Measurements from ENCODE around the gene HSPA9. TPM values are rescaled to one million over a fixed set of nuclear protein-coding genes. Genes with fewer than 3 reads are reported as not detected.

Gene HSPA9
- total and polyA plus RNA-seq, 2 of the 8 experiments (the other 6 are each of a cell fraction or from before 2014, with no cell fraction given): 191 to 395 TPM

- Histone ChIP-seq H3K56ac (replicated peaks; ENCODE audit: insufficient read length, low read depth, low read length) (no peak overlapping the region), H3K9ac (replicated peaks in 1 of 4; ENCODE audit: extremely low read depth in 1 of 4, low read depth in 3 of 4, low read length in 3 of 4) (no peak overlapping the region), H4K91ac (replicated peaks; ENCODE audit: insufficient read length, low read length) (no peak overlapping the region), H4K20me1 (replicated peaks in 1 of 2; ENCODE audit: control insufficient read depth in 1 of 2, insufficient read depth in 2 of 2, low read length in 2 of 2) (no peaks in the 10 kb centered on the region), H4K5ac (ENCODE audit: insufficient read length, low read depth, low read length) (no peak overlapping the region), H3K36me3 (ENCODE audit: control insufficient read depth in 2 of 4, insufficient read depth in 4 of 4, low read length in 3 of 4) (no peaks in the 10 kb centered on the region), H4K8ac (ENCODE audit: extremely low read depth, insufficient read depth, low read length) (no peak overlapping the region), H3K9me3 (ENCODE audit: insufficient read depth in 2 of 2, low read depth in 1 of 2, low read length in 1 of 2) (no peaks in the 10 kb centered on the region; a peak in 1 of 4 replicates), H3K27me3 (replicated peaks in 1 of 4; ENCODE audit: control insufficient read depth in 3 of 4, extremely low read depth in 1 of 4, insufficient read depth in 3 of 4, low read length in 3 of 4) (no peaks in the 10 kb centered on the region), H2BK15ac (ENCODE audit: low read length) (no peak overlapping the region), H3K14ac (ENCODE audit: insufficient read length) (no peak overlapping the region), H3K23ac (ENCODE audit: insufficient read length) (no peak overlapping the region), H3K4me2 (ENCODE audit: insufficient read depth in 1 of 2, low read depth in 2 of 2, low read length in 2 of 2) (no peak overlapping the region), H2AK5ac (ENCODE audit: low read depth, low read length) (no peak overlapping the region), H3K4me3 (ENCODE audit: extremely low read depth in 1 of 4, insufficient read depth in 2 of 4, low read depth in 3 of 4, low read length in 4 of 4) (no peak overlapping the region), H3K4ac (replicated peaks; ENCODE audit: insufficient read length, low read depth, low read length) (no peak overlapping the region), H2AFZ (ENCODE audit: low read length) (no peak overlapping the region), H3K79me2 (ENCODE audit: control insufficient read depth in 1 of 2, insufficient read depth in 2 of 2, low read length in 2 of 2) (no peaks in the 10 kb centered on the region), H2BK12ac (ENCODE audit: low read depth, low read length) (no peak overlapping the region), H2BK20ac (ENCODE audit: low read length) (no peak overlapping the region), H3K79me1 (ENCODE audit: low read depth, low read length) (no peaks in the 10 kb centered on the region), H3K27ac (ENCODE audit: low read depth, low read length) (no peak overlapping the region), H3K4me1 (replicated peaks in 1 of 4; ENCODE audit: control insufficient read depth in 3 of 4, insufficient read depth in 4 of 4, low read length in 3 of 4) (no peaks in the 10 kb centered on the region), H2BK120ac (replicated peaks; ENCODE audit: low read depth, low read length) (no peak overlapping the region), H2BK5ac (ENCODE audit: low read depth, low read length) (no peak overlapping the region), H3K23me2 (ENCODE audit: low read depth, low read length) (no peaks in the 10 kb centered on the region), H3K18ac (ENCODE audit: extremely low read depth, low read length) (no peak overlapping the region)
- POLR2A ChIA-PET (ENCODE audit: partially characterized antibody): interaction anchor here (0.7 to 6.7 kb wide), 4 partner anchors 8 to 186 kb away, joined by 3 to 56 read pairs (median 3); partner anchors contain the start of gene HSPA9
- TF ChIP-seq E2F6 (IDR thresholded peaks at IDR 0.05): no peak
- no peak for TF ChIP-seq CEBPB (IDR thresholded peaks at IDR 0.05; ENCODE audit: low read depth, low read length)
- TF ChIP-seq BCL11A (IDR thresholded peaks at IDR 0.05; ENCODE audit: low read depth in 2 of 2, low read length in 2 of 2): no peak
- TF ChIP-seq JUN (IDR thresholded peaks at IDR 0.05; ENCODE audit: low read depth, low read length): no peak
- no peak for TF ChIP-seq GABPA (IDR thresholded peaks at IDR 0.05; ENCODE audit: borderline replicate concordance, insufficient read depth, low read length)
- TF ChIP-seq RNF2 (IDR thresholded peaks at IDR 0.05; ENCODE audit: borderline replicate concordance, low read depth, low read length, missing control alignments, poor library complexity, severe bottlenecking): no peak
- no peak for TF ChIP-seq KDM5A (IDR thresholded peaks at IDR 0.05; ENCODE audit: low read length)
- CTCF ChIA-PET (ENCODE audit: partially characterized antibody): interaction anchor here (0.9 to 1.4 kb wide), 2 partner anchors 35 to 66 kb away, joined by 3 read pairs; no protein-coding TSS in a partner anchor
- DNase-seq (ENCODE audit: low read depth in 1 of 2, low spot score in 2 of 2) (no peak), FAIRE-seq (no peak)
- WGBS, 2 experiments (ENCODE audit: extremely low coverage in 1 of 2, insufficient coverage in 1 of 2, insufficient read length in 1 of 2, insufficient replicate concordance in 2 of 2, low coverage in 1 of 2, low lambda C conversion rate in 2 of 2, missing lambda C conversion rate in 1 of 2): 93% methylated on average over 3 of the region's 3 CpGs; no CpG with 5 or more reads in 1 of the 2 experiments
Measured at GRCh38 chr5:138582959-138583358, 7.8 kb upstream of the HSPA9 start.
